Thyroid gland (tissue), 4 donors: ENCODE results near the gene KIF18B.

ENCODE experiments used
- CTCF ChIP-seq, 6 experiments: fragments of 200-600 bp in 3 of 6; fragments of 450-650 bp in 3 of 6; sonication (generic) in 3 of 6; IDR thresholded peaks; one replicate each; pipeline ENCODE4 v1.5.1; 2016 to 2019; ENCODE audit warnings: antibody characterized with exemption in 6 of 6, mild to moderate bottlenecking in 2 of 6, inconsistent platforms in 1 of 6, moderate library complexity in 1 of 6
- POLR2A ChIP-seq, 2 donors: fragments of 450-650 bp; IDR thresholded peaks; one replicate each; pipeline ENCODE4 v1.6.1; 2017; ENCODE audit warnings: antibody characterized with exemption in 2 of 2, mild to moderate bottlenecking in 2 of 2, moderate library complexity in 1 of 2

- TF ChIP-seq CTCF (IDR thresholded peaks at IDR 0.05) = no peak
- TF ChIP-seq POLR2A (IDR thresholded peaks at IDR 0.05) = no peak
Observed at GRCh38 chr17:44921122-44921882, 26.3 kb downstream of the KIF18B start.
